SK-N-MC (cell line): Measurements from ENCODE around the gene CYB5A.

Experiments
- EZH2 ChIP-seq: fragments of 200-600 bp; sonication (generic); IDR thresholded peaks from one replicate; pipeline ENCODE4 v1.6.1; 2017; ENCODE audit warnings: antibody characterized with exemption
- FOXP2 ChIP-seq: optimal IDR thresholded peaks from 2 replicates; pipeline ENCODE3; 2011; ENCODE audit warnings: mild to moderate bottlenecking, moderate library complexity; ENCODE audit not compliant: insufficient read depth; ENCODE audit errors: extremely low read length, control extremely low read depth
- POLR2AphosphoS5 ChIP-seq: IDR thresholded peaks from 2 replicates; pipeline ENCODE4 v1.6.1; 2012; ENCODE audit warnings: mild to moderate bottlenecking, low read depth, low read length, borderline replicate concordance

GRCh38 chr18:74278058-74278457 is 13.7 kb downstream of the CYB5A start:
- TF ChIP-seq POLR2AphosphoS5 (no peak), FOXP2 (no peak), EZH2 (no peak)
